Mucosa of descending colon (tissue), 3 donors: ENCODE measurements around the gene NTRK3. TPM values are rescaled to one million over a fixed set of nuclear protein-coding genes. Genes with fewer than 3 reads are reported as not detected.

Experiments used
- ATAC-seq: fragments of 200-7000 bp; cut with Tn5 transposase; one replicate; pipeline ENCODE4 v1.9.1; 2020; ENCODE audit warnings: mild to moderate bottlenecking, moderate library complexity
- DNase-seq, 3 donors: peaks; one replicate each; pipeline ENCODE4 v3.0.0-alpha.2; 2020
- H3K36me3 ChIP-seq: fragments of 200-600 bp; one replicate; pipeline ENCODE4 v1.8.0; 2021; ENCODE audit warnings: low read depth, mild to moderate bottlenecking
- H3K4me1 ChIP-seq: fragments of 200-600 bp; one replicate; pipeline ENCODE4 v1.8.0; 2021; ENCODE audit warnings: low read depth, mild to moderate bottlenecking
- H3K4me3 ChIP-seq: fragments of 200-600 bp; one replicate; pipeline ENCODE4 v1.8.0; 2021; ENCODE audit warnings: mild to moderate bottlenecking
- H3K9me3 ChIP-seq: fragments of 200-600 bp; one replicate; pipeline ENCODE4 v1.8.0; 2021; ENCODE audit warnings: mild to moderate bottlenecking
- intact Hi-C, 2 donors: fragments of 100-400 bp; cut with DNase I in 1 of 2; cut with micrococcal nuclease in 1 of 2; formaldehyde crosslinking; loops; one replicate each; pipeline versions ENCODE4 v1.11.0 to v1.11.1; 2022; cut with DNase I, micrococcal nuclease
- total RNA-seq, 3 donors: library from RNA; stranded (reverse); fragmentation: NEBNext Ultra II Directional in 2 of 3; extraction: Animal tissue kit (Norgen Biotek cat#: 25700) in 2 of 3; gene quantifications; one replicate each; pipeline versions ENCODE4 v1.2.1 to v1.2.4, GENCODE V29; 2021 to 2023
- TF ChIP-seq, protein P1 (sequence below): fragments of 200-600 bp; IDR thresholded peaks from one replicate; pipeline ENCODE4 v1.8.0; 2022; ENCODE audit warnings: antibody characterized with exemption, mild to moderate bottlenecking
- donor health status: DM: no; HTN: no; CAD: no; lungs with moderate emphysema.
- donor health status: DM: no; HTN: no; CAD: no.
- donor health status: DM: no; HTN: yes; CAD: no.

NTRK3 gene
- total RNA-seq, 3 donors from 2014 or later, result 0.78 to 2.8 (median 2.1) TPM

GRCh38 chr15:87910301-87910700 lies 346.2 kb downstream of the NTRK3 start:
- no peak overlapping the region for H3K4me3 ChIP-seq
- H3K36me3 ChIP-seq, result no peaks in the 10 kb centered on the region
- DNase-seq (no peak), ATAC-seq (no peak)
- intact Hi-C loops, result no loop called here
- H3K9me3 ChIP-seq, result no peaks in the 10 kb centered on the region
- TF ChIP-seq, protein P1, sequence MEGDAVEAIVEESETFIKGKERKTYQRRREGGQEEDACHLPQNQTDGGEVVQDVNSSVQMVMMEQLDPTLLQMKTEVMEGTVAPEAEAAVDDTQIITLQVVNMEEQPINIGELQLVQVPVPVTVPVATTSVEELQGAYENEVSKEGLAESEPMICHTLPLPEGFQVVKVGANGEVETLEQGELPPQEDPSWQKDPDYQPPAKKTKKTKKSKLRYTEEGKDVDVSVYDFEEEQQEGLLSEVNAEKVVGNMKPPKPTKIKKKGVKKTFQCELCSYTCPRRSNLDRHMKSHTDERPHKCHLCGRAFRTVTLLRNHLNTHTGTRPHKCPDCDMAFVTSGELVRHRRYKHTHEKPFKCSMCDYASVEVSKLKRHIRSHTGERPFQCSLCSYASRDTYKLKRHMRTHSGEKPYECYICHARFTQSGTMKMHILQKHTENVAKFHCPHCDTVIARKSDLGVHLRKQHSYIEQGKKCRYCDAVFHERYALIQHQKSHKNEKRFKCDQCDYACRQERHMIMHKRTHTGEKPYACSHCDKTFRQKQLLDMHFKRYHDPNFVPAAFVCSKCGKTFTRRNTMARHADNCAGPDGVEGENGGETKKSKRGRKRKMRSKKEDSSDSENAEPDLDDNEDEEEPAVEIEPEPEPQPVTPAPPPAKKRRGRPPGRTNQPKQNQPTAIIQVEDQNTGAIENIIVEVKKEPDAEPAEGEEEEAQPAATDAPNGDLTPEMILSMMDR, result no peak
- H3K4me1 ChIP-seq, result no peaks in the 10 kb centered on the region

GRCh38 chr15:87907676-87908446 lies 348.7 kb downstream of the NTRK3 start:
- H3K9me3 ChIP-seq, result no peaks in the 10 kb centered on the region
- intact Hi-C loops, result no loop called here
- no peaks in the 10 kb centered on the region for H3K36me3 ChIP-seq
- no peak overlapping the region for H3K4me3 ChIP-seq
- DNase-seq (no peak), ATAC-seq (no peak)
- no peaks in the 10 kb centered on the region for H3K4me1 ChIP-seq
- TF ChIP-seq, protein P1, result no peak

DNA sequence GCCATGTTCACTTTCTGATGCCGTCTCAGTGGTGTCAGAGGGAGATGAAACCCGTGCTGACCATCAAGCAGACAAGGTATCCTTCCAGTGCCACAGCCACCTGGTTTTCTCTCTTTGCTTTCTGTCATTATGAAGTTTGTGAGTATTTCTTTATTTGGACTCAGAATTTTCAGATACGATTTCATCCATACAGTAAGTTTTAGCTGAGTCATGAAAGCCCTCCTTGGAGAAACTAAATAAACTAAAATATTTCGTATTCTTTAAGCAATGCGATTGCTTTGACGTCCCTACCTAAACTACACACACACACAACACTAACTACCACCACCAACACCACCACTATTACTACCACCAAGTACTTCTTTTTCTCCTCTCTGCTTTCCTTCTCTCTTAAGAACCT lies 350.1 kb downstream of the NTRK3 start:
- Histone ChIP-seq H3K36me3 (no peaks in the 10 kb centered on the region), H3K9me3 (no peaks in the 10 kb centered on the region), H3K4me1 (no peaks in the 10 kb centered on the region), H3K4me3 (no peak overlapping the region)
- no peak for ATAC-seq
- intact Hi-C loops, result no loop called here
- no peak for DNase-seq
- TF ChIP-seq, protein P1, result no peak

GRCh38 chr15:87902772-87903426 lies 353.6 kb downstream of the NTRK3 start:
- no peak for ATAC-seq
- Histone ChIP-seq H3K4me1 (no peaks in the 10 kb centered on the region), H3K4me3 (no peak overlapping the region), H3K9me3 (no peaks in the 10 kb centered on the region), H3K36me3 (no peaks in the 10 kb centered on the region)
- no peak for DNase-seq
- intact Hi-C loops, result no loop called here
- TF ChIP-seq, protein P1, result no peak

DNA sequence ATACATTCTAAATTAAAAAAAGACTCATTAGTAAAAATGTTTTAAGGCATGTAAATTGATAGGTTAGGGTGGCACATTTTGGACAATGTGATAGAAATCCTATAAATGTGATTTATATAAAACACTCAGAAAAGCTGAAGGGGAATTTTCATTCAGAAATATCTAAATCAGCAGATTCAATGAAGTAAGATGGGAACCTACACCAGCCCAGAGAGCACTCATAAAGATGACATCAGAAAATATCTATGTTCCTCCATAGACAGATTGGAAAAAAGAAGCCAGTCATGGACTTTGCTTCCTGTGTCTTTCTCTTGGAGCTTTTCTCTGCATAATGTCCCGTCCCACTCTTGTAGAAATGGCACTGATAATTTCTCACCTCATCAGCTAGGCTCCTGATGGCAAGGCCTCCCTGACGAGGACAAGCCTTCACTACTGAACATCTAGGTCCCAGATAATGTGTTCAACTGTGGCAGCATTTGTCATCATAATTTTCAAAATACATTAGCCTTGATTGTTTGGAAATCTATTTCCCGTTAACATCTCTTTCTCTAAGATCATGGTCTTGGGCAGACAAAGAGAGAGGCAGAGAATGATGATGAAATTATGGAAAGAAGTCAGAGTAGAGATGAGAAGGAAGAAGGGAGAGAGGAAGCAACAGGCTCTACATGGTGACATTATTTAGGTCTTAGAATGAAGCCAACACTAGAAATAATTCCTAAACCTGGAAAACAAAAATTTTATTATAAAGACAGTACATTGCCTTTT lies 354.4 kb downstream of the NTRK3 start:
- Histone ChIP-seq H3K9me3 (no peaks in the 10 kb centered on the region), H3K4me3 (no peak overlapping the region), H3K4me1 (no peaks in the 10 kb centered on the region), H3K36me3 (no peaks in the 10 kb centered on the region)
- ATAC-seq, result no peak
- intact Hi-C loops, result no loop called here
- TF ChIP-seq, protein P1, result no peak
- no peak for DNase-seq
